ENCODE results near the gene FAN1. TPM values are rescaled to one million over a fixed set of nuclear protein-coding genes. Genes with fewer than 3 reads are reported as not detected.

Gene FAN1
- total and polyA plus RNA-seq, 2 of the 13 experiments (the other 11 are each of a cell fraction or from before 2014, with no cell fraction given), result 10.8 to 20.1 TPM

DNA sequence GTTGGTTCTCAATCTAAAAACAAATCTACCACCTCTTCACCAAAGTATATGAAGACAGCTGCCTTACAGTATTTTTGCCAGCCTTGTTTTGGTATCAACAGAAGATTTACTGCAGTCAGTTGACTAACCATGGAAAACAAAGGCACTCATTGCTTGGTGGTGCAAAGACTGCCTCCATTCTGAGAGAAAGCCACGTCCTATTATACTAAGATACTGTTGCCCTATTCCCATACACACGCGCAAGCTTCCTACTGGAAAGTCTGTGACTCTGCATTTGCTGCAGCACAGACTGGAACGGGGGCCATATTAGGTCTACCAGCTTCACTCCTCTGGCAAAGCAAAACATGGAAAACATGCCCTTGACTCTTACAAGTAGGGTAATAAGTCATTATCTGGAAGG, 69.7 kb downstream of the FAN1 start:
- no peak overlapping the region for H3K4me2 ChIP-seq (ENCODE audit: low read depth, low read length)
- intact Hi-C loops (cut with micrococcal nuclease; ENCODE audit: unreplicated experiment), result no loop called here
- peaks cover 22% of the 10 kb centered on the region for H3K79me2 ChIP-seq (ENCODE audit: insufficient read depth, low read length)
- H3K27ac ChIP-seq (ENCODE audit: extremely low read length, insufficient read depth, low read length), result no peak overlapping the region
- BruUV-seq (replicated peaks), result no TSS peak
- peaks cover 6 to 53% of the 10 kb centered on the region in 2 experiments for H3K36me3 ChIP-seq (replicated peaks in 1 of 2; ENCODE audit: control insufficient read depth in 1 of 2, insufficient read depth in 2 of 2, low read length in 2 of 2)
- peaks cover 3% of the 10 kb centered on the region; the same call in 1 of the 2 replicates for H4K20me1 ChIP-seq (ENCODE audit: insufficient read depth, low read length)
- H3K27me3 ChIP-seq (ENCODE audit: control insufficient read depth in 1 of 2, insufficient read depth in 2 of 2, low read length in 2 of 2), result no peaks in the 10 kb centered on the region
- no peak overlapping the region for H2AFZ ChIP-seq (ENCODE audit: low read length)
- POLR2A ChIA-PET, result no interaction called here
- no peak for FAIRE-seq
- no peak overlapping the region for H3K4me3 ChIP-seq (replicated peaks in 1 of 3; ENCODE audit: insufficient read depth in 1 of 3, low read depth in 2 of 3, low read length in 3 of 3)
- in situ Hi-C loops (cut with HindIII; ENCODE audit: extremely low pct_ligation_motif_present, low pct_unique_long_range_greater_than_20kb), result no loop called here
- H3K4me1 ChIP-seq (ENCODE audit: insufficient read depth, low read length), result no peaks in the 10 kb centered on the region
- DNase-seq (ENCODE audit: low spot score), result no peak
- TF ChIP-seq SMC3 (IDR thresholded peaks at IDR 0.05; ENCODE audit: low read length), result no peak
- no peak for TF ChIP-seq BHLHE40 (IDR thresholded peaks at IDR 0.05; ENCODE audit: low read length)
- TF ChIP-seq CAMTA2 (CRISPR knock-in tag; IDR thresholded peaks at IDR 0.05; ENCODE audit: borderline replicate concordance), result no peak
- no peak for TF ChIP-seq GATAD2A (CRISPR knock-in tag; IDR thresholded peaks at IDR 0.05)
- no peak for TF ChIP-seq RFX1 (IDR thresholded peaks at IDR 0.05)
- TF ChIP-seq KMT2B (CRISPR knock-in tag; IDR thresholded peaks at IDR 0.05), result no peak
- no peak for TF ChIP-seq ARNTL (CRISPR knock-in tag; IDR thresholded peaks at IDR 0.05)
- TF ChIP-seq, protein P1, sequence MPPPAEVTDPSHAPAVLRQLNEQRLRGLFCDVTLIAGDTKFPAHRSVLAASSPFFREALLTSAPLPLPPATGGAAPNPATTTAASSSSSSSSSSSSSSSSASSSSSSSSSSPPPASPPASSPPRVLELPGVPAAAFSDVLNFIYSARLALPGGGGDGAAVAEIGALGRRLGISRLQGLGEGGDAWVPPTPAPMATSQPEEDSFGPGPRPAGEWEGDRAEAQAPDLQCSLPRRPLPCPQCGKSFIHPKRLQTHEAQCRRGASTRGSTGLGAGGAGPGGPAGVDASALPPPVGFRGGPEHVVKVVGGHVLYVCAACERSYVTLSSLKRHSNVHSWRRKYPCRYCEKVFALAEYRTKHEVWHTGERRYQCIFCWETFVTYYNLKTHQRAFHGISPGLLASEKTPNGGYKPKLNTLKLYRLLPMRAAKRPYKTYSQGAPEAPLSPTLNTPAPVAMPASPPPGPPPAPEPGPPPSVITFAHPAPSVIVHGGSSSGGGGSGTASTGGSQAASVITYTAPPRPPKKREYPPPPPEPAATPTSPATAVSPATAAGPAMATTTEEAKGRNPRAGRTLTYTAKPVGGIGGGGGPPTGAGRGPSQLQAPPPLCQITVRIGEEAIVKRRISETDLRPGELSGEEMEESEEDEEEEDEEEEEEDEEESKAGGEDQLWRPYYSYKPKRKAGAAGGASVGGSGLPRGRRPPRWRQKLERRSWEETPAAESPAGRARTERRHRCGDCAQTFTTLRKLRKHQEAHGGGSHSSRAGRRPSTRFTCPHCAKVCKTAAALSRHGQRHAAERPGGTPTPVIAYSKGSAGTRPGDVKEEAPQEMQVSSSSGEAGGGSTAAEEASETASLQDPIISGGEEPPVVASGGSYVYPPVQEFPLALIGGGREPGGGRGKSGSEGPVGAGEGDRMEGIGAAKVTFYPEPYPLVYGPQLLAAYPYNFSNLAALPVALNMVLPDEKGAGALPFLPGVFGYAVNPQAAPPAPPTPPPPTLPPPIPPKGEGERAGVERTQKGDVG (CRISPR knock-in tag; IDR thresholded peaks at IDR 0.05; ENCODE audit: borderline replicate concordance), result no peak
- TF ChIP-seq, protein P2, sequence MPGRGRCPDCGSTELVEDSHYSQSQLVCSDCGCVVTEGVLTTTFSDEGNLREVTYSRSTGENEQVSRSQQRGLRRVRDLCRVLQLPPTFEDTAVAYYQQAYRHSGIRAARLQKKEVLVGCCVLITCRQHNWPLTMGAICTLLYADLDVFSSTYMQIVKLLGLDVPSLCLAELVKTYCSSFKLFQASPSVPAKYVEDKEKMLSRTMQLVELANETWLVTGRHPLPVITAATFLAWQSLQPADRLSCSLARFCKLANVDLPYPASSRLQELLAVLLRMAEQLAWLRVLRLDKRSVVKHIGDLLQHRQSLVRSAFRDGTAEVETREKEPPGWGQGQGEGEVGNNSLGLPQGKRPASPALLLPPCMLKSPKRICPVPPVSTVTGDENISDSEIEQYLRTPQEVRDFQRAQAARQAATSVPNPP (CRISPR knock-in tag; IDR thresholded peaks at IDR 0.05), result no peak
- TF ChIP-seq ZNF343 (CRISPR knock-in tag; IDR thresholded peaks at IDR 0.05), result no peak
- no peak for TF ChIP-seq HNF4A (CRISPR knock-in tag; IDR thresholded peaks at IDR 0.05)
- no peak for TF ChIP-seq RXRA (CRISPR knock-in tag; IDR thresholded peaks at IDR 0.05)
- no peak for TF ChIP-seq GABPA (IDR thresholded peaks at IDR 0.05; ENCODE audit: low read depth, low read length)
- TF ChIP-seq GABPA (CRISPR knock-in tag; IDR thresholded peaks at IDR 0.05; ENCODE audit: low read depth), result no peak
- no peak for TF ChIP-seq ZNF510 (CRISPR knock-in tag; IDR thresholded peaks at IDR 0.05; ENCODE audit: low read depth)
- no peak for TF ChIP-seq JUN (CRISPR knock-in tag; IDR thresholded peaks at IDR 0.05)
- TF ChIP-seq PLRG1 (conservative IDR thresholded peaks at IDR 0.05), result no peak
- TF ChIP-seq, protein P3, sequence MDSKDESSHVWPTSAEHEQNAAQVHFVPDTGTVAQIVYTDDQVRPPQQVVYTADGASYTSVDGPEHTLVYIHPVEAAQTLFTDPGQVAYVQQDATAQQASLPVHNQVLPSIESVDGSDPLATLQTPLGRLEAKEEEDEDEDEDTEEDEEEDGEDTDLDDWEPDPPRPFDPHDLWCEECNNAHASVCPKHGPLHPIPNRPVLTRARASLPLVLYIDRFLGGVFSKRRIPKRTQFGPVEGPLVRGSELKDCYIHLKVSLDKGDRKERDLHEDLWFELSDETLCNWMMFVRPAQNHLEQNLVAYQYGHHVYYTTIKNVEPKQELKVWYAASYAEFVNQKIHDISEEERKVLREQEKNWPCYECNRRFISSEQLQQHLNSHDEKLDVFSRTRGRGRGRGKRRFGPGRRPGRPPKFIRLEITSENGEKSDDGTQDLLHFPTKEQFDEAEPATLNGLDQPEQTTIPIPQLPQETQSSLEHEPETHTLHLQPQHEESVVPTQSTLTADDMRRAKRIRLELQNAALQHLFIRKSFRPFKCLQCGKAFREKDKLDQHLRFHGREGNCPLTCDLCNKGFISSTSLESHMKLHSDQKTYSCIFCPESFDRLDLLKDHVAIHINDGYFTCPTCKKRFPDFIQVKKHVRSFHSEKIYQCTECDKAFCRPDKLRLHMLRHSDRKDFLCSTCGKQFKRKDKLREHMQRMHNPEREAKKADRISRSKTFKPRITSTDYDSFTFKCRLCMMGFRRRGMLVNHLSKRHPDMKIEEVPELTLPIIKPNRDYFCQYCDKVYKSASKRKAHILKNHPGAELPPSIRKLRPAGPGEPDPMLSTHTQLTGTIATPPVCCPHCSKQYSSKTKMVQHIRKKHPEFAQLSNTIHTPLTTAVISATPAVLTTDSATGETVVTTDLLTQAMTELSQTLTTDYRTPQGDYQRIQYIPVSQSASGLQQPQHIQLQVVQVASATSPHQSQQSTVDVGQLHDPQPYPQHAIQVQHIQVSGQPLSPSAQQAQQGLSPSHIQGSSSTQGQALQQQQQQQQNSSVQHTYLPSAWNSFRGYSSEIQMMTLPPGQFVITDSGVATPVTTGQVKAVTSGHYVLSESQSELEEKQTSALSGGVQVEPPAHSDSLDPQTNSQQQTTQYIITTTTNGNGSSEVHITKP (CRISPR knock-in tag; IDR thresholded peaks at IDR 0.05; ENCODE audit: low read depth), result no peak
- TF ChIP-seq NFIB (CRISPR knock-in tag; IDR thresholded peaks at IDR 0.05; ENCODE audit: borderline replicate concordance), result no peak
- no peak for TF ChIP-seq ZBTB7A (CRISPR knock-in tag; IDR thresholded peaks at IDR 0.05)
- ATAC-seq, result no peak
- no peaks in the 10 kb centered on the region for H3K9me3 ChIP-seq (ENCODE audit: low read length)
- no peak overlapping the region for H3K9ac ChIP-seq (ENCODE audit: insufficient read depth, low read depth, low read length)
- 93% methylated on average over 4 of the region's 4 CpGs for WGBS (ENCODE audit: low lambda C conversion rate)
- CTCF ChIA-PET (ENCODE audit: low intra/inter-chr PET ratio, low total read pairs), result no interaction called here
